ENCODE measurements around the gene ISM1. TPM values are rescaled to one million over a fixed set of nuclear protein-coding genes. Genes with fewer than 3 reads are reported as not detected.

The ISM1 gene
- total and polyA plus RNA-seq, 2 of the 13 experiments (the other 11 are each of a cell fraction or from before 2014, with no cell fraction given): 0.40 to 1.4 TPM

DNA sequence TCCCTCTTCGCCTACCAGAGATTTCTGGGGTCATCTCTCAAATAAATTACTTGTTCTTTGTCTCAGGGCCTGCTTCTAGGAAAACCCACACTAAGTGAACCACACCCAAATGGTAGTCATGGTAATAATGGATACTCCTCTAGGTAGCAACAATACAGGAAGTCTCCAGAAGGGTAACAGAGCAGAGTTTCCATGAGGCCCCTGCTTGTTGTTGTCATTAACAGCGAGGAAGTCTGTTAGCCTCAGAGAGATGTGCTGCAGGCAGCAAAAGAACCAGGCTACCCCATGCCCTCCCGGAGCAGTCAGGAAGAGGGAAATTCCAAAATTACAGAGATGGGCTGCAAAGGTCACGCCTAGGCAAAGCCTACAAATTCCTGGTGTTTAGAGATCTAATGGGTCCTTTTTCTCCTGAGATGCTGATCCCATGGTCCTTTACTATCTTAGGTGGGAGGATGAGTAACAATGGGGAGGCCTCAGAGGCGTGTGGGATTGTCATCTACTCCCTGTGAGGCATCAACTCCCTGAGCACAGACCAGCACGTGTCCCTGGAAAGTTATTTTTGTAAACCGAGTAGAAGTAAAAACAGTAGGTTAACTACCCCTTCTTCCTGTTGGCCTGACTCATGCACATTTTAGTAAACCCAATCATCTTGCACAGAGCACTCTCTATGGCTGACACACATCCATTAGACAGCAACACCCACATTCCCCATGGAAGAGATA lies 10.1 kb downstream of the ISM1 start (continued):
- TF ChIP-seq, protein P1, sequence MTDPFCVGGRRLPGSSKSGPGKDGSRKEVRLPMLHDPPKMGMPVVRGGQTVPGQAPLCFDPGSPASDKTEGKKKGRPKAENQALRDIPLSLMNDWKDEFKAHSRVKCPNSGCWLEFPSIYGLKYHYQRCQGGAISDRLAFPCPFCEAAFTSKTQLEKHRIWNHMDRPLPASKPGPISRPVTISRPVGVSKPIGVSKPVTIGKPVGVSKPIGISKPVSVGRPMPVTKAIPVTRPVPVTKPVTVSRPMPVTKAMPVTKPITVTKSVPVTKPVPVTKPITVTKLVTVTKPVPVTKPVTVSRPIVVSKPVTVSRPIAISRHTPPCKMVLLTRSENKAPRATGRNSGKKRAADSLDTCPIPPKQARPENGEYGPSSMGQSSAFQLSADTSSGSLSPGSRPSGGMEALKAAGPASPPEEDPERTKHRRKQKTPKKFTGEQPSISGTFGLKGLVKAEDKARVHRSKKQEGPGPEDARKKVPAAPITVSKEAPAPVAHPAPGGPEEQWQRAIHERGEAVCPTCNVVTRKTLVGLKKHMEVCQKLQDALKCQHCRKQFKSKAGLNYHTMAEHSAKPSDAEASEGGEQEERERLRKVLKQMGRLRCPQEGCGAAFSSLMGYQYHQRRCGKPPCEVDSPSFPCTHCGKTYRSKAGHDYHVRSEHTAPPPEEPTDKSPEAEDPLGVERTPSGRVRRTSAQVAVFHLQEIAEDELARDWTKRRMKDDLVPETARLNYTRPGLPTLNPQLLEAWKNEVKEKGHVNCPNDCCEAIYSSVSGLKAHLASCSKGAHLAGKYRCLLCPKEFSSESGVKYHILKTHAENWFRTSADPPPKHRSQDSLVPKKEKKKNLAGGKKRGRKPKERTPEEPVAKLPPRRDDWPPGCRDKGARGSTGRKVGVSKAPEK (CRISPR knock-in tag; IDR thresholded peaks at IDR 0.05; ENCODE audit: borderline replicate concordance): no peak
- TF ChIP-seq RELA (CRISPR knock-in tag; IDR thresholded peaks at IDR 0.05): peak; percentile 88; the same call in 1 of the 2 replicates
- no peak for TF ChIP-seq ETV6 (CRISPR knock-in tag; conservative IDR thresholded peaks at IDR 0.05)

GRCh38 chr20:13232999-13233398 lies 11.9 kb downstream of the ISM1 start:
- no peak for DNase-seq (ENCODE audit: low spot score)
- ChIA-PET POLR2A (no interaction called here), CTCF (ENCODE audit: low intra/inter-chr PET ratio, low total read pairs) (no interaction called here)
- intact Hi-C loops (cut with micrococcal nuclease; ENCODE audit: unreplicated experiment): no loop called here
- Histone ChIP-seq H3K27ac (ENCODE audit: extremely low read length, insufficient read depth, low read length) (no peak overlapping the region), H3K4me2 (ENCODE audit: low read depth, low read length) (no peak overlapping the region), H3K36me3 (replicated peaks in 1 of 2; ENCODE audit: control insufficient read depth in 1 of 2, insufficient read depth in 2 of 2, low read length in 2 of 2) (no peaks in the 10 kb centered on the region), H3K4me3 (replicated peaks in 1 of 3; ENCODE audit: insufficient read depth in 1 of 3, low read depth in 2 of 3, low read length in 3 of 3) (no peak overlapping the region), H3K4me1 (ENCODE audit: insufficient read depth, low read length) (peaks cover 2% of the 10 kb centered on the region), H4K20me1 (ENCODE audit: insufficient read depth, low read length) (no peaks in the 10 kb centered on the region), H3K9ac (ENCODE audit: insufficient read depth, low read depth, low read length) (no peak overlapping the region), H3K79me2 (ENCODE audit: insufficient read depth, low read length) (no peaks in the 10 kb centered on the region), H2AFZ (ENCODE audit: low read length) (no peak overlapping the region), H3K27me3 (ENCODE audit: control insufficient read depth in 1 of 2, insufficient read depth in 2 of 2, low read length in 2 of 2) (no peaks in the 10 kb centered on the region), H3K9me3 (ENCODE audit: low read length) (no peaks in the 10 kb centered on the region)
- no peak for FAIRE-seq
- 86% methylated on average over 10 of the region's 10 CpGs for WGBS (ENCODE audit: low lambda C conversion rate)
- TF ChIP-seq HIVEP1 (CRISPR knock-in tag; IDR thresholded peaks at IDR 0.05) (no peak), PRDM15 (CRISPR knock-in tag; IDR thresholded peaks at IDR 0.05) (peak; percentile 86)
- no peak for ATAC-seq
- BruUV-seq (replicated peaks): no TSS peak
- in situ Hi-C loops (cut with HindIII; ENCODE audit: extremely low pct_ligation_motif_present, low pct_unique_long_range_greater_than_20kb): no loop called here

All from HepG2 (cell line).